Sigmoid colon (tissue), 7 donors: Measurements from ENCODE around the gene GALNT8. TPM values are rescaled to one million over a fixed set of nuclear protein-coding genes. Genes with fewer than 3 reads are reported as not detected.

Experiments used
- DNase-seq: peaks from one replicate; pipeline ENCODE4 v3.0.0-alpha.2; 2019
- H3K27ac ChIP-seq, 4 donors: fragments of 200-600 bp; sonication (generic); one replicate each; pipeline ENCODE4 v1.5.1; 2016 to 2019; ENCODE audit warnings: mild to moderate bottlenecking in 1 of 4
- H3K27me3 ChIP-seq, 3 donors: fragments of 200-600 bp; sonication (generic); one replicate each; pipeline ENCODE4 v1.5.1; 2019; ENCODE audit warnings: mild to moderate bottlenecking in 1 of 3
- H3K36me3 ChIP-seq, 4 donors: fragments of 200-600 bp; sonication (generic); one replicate each; pipeline ENCODE4 v1.5.1; 2016 to 2019
- H3K4me1 ChIP-seq, 4 donors: fragments of 200-600 bp; sonication (generic); one replicate each; pipeline ENCODE4 v1.5.1; 2017 to 2019
- H3K4me3 ChIP-seq, 4 donors: fragments of 200-600 bp; sonication (generic); one replicate each; pipeline ENCODE4 v1.5.1; 2017 to 2019; ENCODE audit warnings: mild to moderate bottlenecking in 2 of 4, moderate library complexity in 1 of 4
- H3K9me3 ChIP-seq, 4 donors: fragments of 200-600 bp in 3 of 4; sonication (generic) in 3 of 4; one replicate each; pipeline versions ENCODE4 v1.5.1 to v1.6.1; 2013 to 2019
- EP300 ChIP-seq, 4 donors: sonication (generic); formaldehyde crosslinking; IDR thresholded peaks; one replicate each; pipeline ENCODE4 v1.6.1; 2017; ENCODE audit warnings: antibody characterized with exemption in 4 of 4
- POLR2A ChIP-seq, 2 donors: fragments of 450-650 bp; IDR thresholded peaks; one replicate each; pipeline ENCODE4 v1.6.1; 2016; ENCODE audit warnings: antibody characterized with exemption in 2 of 2, mild to moderate bottlenecking in 2 of 2, moderate library complexity in 2 of 2
- POLR2AphosphoS5 ChIP-seq, 4 donors: sonication (generic); formaldehyde crosslinking; IDR thresholded peaks; one replicate each; pipeline ENCODE4 v1.6.1; 2017; ENCODE audit warnings: antibody characterized with exemption in 4 of 4
- WGBS, 2 donors: extraction: QIAGEN DNeasy Blood & Tissue Kit; methylation state at CpG; one replicate each; pipeline ENCODE4 v1.1.7; 2013; 5-methylcytosine and 5-hydroxymethylcytosine counted together
- intact Hi-C: fragments of 100-400 bp; cut with DNase I; formaldehyde crosslinking; loops from one replicate; pipeline ENCODE4 v1.15.1; 2023
- polyA plus RNA-seq, 3 donors: library from polyadenylated mRNA; stranded (reverse); fragments of 200-250 nt; gene quantifications; one replicate each; pipeline ENCODE4 v1.2.3, GENCODE V29; 2013
- total RNA-seq, 4 donors: library from RNA; depleted of rRNA; stranded (reverse); fragments of >200 nt; gene quantifications; one replicate each; pipeline ENCODE4 v1.1.0, GENCODE V29; 2016
- TF ChIP-seq, protein P1 (sequence below), 4 experiments: fragments of 450-650 bp in 3 of 4; fragments of 200-600 bp in 1 of 4; IDR thresholded peaks; one replicate each; pipeline ENCODE4 v1.5.1; 2016 to 2019; ENCODE audit warnings: antibody characterized with exemption in 4 of 4, mild to moderate bottlenecking in 3 of 4, moderate library complexity in 2 of 4
- donor health status: healthy with polysubstance abuse.
- donor health status: Bipolar disorder and iron deficiency.
- donor health status: healthy.

GALNT8 gene
- total and polyA plus RNA-seq, 7 donors: 1.1 to 8.1 (median 2.8) TPM

DNA sequence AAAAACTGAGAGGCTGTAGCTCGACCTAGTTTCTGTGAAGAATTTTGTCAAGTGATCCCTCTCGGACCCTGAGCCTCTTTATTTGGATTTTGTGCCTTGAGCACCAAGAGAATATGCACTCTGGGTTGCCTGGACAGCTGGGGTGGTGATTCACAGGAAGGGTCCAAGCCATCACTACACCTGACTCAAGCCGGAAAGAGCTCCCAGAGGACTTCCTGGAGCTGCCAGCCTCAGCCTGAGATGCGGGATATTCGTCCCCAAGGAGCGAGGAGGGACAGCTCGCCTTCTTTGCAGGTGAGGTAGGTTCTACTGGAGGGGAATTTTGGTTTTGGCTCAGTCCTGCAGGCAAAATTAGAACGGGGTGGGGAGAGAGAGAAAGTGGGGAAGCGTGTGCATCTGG is 94.3 kb downstream of the GALNT8 start:
- 65 to 85% methylated on average over 9 of the region's 9 CpGs for whole genome bisulfite sequencing, 2 donors
- H3K36me3 ChIP-seq: no peaks in the 10 kb centered on the region
- peaks cover 9 to 60% (median 27%) of the 10 kb centered on the region in 3 donors for H3K27me3 ChIP-seq
- H3K4me1 ChIP-seq: peaks cover 0 to 19% (median 14%) of the 10 kb centered on the region in 4 donors
- no peak for DNase-seq
- TF ChIP-seq, protein P1, sequence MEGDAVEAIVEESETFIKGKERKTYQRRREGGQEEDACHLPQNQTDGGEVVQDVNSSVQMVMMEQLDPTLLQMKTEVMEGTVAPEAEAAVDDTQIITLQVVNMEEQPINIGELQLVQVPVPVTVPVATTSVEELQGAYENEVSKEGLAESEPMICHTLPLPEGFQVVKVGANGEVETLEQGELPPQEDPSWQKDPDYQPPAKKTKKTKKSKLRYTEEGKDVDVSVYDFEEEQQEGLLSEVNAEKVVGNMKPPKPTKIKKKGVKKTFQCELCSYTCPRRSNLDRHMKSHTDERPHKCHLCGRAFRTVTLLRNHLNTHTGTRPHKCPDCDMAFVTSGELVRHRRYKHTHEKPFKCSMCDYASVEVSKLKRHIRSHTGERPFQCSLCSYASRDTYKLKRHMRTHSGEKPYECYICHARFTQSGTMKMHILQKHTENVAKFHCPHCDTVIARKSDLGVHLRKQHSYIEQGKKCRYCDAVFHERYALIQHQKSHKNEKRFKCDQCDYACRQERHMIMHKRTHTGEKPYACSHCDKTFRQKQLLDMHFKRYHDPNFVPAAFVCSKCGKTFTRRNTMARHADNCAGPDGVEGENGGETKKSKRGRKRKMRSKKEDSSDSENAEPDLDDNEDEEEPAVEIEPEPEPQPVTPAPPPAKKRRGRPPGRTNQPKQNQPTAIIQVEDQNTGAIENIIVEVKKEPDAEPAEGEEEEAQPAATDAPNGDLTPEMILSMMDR (IDR thresholded peaks at IDR 0.05): no peak
- TF ChIP-seq EP300 (IDR thresholded peaks at IDR 0.05) (no peak), POLR2A (IDR thresholded peaks at IDR 0.05) (no peak), POLR2AphosphoS5 (IDR thresholded peaks at IDR 0.05) (no peak)
- no peaks in the 10 kb centered on the region for H3K9me3 ChIP-seq
- H3K27ac ChIP-seq: no peak overlapping the region
- no peak overlapping the region for H3K4me3 ChIP-seq
- intact Hi-C loops: no loop called here

DNA sequence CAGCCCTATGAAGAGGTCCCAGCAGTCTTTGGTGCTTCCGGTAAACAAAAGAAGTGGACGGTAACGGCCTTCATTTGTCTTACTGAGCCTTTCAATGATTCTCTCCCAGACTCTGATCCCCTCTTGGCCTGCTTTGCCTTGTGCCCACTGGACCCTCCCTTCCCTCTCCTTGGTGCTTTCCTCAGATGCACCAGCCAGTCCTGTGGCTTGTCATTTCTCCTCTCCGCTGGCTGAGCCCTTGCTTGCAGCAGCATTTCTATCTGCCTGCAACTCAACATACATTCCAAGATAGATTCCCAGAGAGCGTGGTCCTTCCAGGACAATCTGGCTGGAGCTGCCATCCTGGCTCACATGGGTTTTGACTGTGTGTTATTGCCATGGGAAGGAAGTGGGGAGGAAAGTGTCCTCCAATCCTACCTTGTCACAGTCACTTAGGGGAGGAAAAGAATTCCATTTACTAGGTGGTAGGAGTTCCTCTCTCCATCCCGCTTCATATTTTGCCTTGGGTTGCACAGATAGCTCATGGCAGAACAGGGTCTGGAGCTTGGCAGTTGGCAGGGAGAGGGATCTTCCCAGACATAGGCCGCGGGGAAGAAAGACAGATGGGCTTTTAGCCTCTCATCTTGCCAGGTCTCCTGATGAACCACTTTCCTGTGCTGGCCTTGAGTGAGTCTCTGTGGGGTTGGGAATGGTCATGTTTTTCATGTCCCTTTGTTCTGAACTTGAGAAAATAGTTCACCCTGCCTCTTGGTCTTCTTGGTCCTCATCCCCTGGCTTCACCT is 96.7 kb downstream of the GALNT8 start:
- peaks cover 0 to 24% (median 23%) of the 10 kb centered on the region in 4 donors for H3K4me1 ChIP-seq

DNA sequence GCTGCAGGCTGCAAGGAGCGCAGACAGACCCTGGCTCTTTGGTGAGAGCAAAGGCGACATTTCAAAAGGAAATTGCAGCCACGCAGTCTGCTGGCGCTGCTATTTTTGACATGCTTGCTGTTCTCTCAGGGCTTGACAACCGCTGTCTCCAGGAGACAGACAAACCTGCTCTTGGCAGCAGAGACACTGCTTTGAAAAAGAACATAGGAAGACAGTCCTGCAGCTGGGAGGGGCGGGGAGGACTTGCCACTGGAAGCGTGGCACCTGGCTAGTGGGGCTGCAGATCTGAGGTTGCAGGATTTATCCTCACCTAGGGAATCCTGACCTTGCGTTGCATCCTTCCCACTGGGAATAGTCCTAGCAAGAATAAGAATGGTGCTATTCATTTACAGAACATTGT is 97.7 kb downstream of the GALNT8 start:
- DNase-seq: no peak
- Histone ChIP-seq H3K4me3 (no peak overlapping the region), H3K4me1 (peaks cover 0 to 25% (median 23%) of the 10 kb centered on the region in 4 donors), H3K36me3 (no peaks in the 10 kb centered on the region), H3K27me3 (peaks cover 0 to 28% (median 7%) of the 10 kb centered on the region in 3 donors), H3K9me3 (no peaks in the 10 kb centered on the region), H3K27ac (no peak overlapping the region)
- intact Hi-C loops: no loop called here
- TF ChIP-seq POLR2A (IDR thresholded peaks at IDR 0.05) (no peak), EP300 (IDR thresholded peaks at IDR 0.05) (no peak), POLR2AphosphoS5 (IDR thresholded peaks at IDR 0.05) (no peak)
- TF ChIP-seq, protein P1 (IDR thresholded peaks at IDR 0.05): no peak
- 52 to 79% methylated on average over 8 of the region's 8 CpGs for WGBS, 2 donors

More for the DNA sequence above, 96.7 kb downstream of the GALNT8 start:
- Histone ChIP-seq H3K4me3 (no peak overlapping the region), H3K36me3 (no peaks in the 10 kb centered on the region), H3K27me3 (peaks cover 0 to 37% (median 9%) of the 10 kb centered on the region in 3 donors), H3K9me3 (no peaks in the 10 kb centered on the region), H3K27ac (no peak overlapping the region)
- 90 to 93% methylated on average over 8 of the region's 8 CpGs for WGBS, 2 donors
- intact Hi-C loops: no loop called here
- DNase-seq: no peak
- TF ChIP-seq, protein P1 (IDR thresholded peaks at IDR 0.05): no peak
- TF ChIP-seq POLR2AphosphoS5 (IDR thresholded peaks at IDR 0.05) (no peak), EP300 (IDR thresholded peaks at IDR 0.05) (no peak), POLR2A (IDR thresholded peaks at IDR 0.05) (no peak)

DNA sequence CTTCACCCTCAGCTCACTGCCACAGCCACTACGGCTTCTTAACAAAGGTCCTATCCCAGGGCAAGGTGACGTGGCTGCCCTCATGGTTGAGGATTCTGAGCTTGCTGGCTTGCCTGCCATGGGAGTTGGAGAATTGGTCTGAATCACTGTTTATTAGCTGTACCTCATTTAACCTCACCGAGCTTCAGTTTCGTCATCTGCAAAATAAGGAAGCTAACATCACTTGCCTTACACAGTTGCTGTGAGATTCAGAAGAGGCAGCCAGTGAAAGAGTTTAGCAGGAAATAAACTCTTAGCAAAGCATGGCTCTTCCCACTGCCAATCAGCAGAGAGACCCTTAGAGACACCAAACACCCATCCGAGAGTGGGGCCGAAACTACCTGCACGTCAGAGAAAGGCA is 99.5 kb downstream of the GALNT8 start:
- intact Hi-C loops: no loop called here
- peak in 1 of 4 donors; percentile 25 for TF ChIP-seq POLR2AphosphoS5 (IDR thresholded peaks at IDR 0.05)
- TF ChIP-seq EP300 (IDR thresholded peaks at IDR 0.05): no peak
- Histone ChIP-seq H3K36me3 (no peaks in the 10 kb centered on the region), H3K27me3 (peaks cover 0 to 10% (median 3%) of the 10 kb centered on the region in 3 donors), H3K9me3 (no peaks in the 10 kb centered on the region), H3K4me1 (peaks cover 0 to 25% (median 23%) of the 10 kb centered on the region in 4 donors), H3K27ac (peak overlapping the region in 1 of 4 donors; percentile 4), H3K4me3 (no peak overlapping the region)
- WGBS, 2 donors: 56 to 77% methylated on average over 7 of the region's 7 CpGs
- no peak for DNase-seq

DNA sequence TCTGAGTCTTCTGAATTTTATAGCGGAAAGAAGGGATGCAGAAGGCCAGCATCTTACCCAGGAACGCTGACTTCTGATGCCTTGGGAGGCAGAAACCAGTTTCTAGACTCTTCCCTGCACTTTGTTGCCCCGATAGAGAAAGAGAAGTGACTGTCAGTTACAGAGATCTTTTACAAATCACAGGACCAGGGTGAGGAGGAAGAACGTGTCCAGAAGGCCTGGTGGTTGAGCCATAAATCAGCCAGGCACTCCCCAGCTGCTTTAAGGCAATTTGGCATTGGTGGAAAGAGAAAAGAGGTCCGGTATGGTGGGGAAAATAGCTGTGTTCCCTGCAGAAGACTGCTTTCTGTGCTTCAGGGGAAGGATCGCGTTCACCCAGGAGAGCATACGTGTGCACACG is 100.8 kb downstream of the GALNT8 start:
- Histone ChIP-seq H3K36me3 (no peaks in the 10 kb centered on the region), H3K27me3 (peaks cover 0 to 2% (median 0%) of the 10 kb centered on the region in 3 donors), H3K27ac (peak overlapping the region in 2 of 4 donors; percentile 11 to 37), H3K9me3 (no peaks in the 10 kb centered on the region), H3K4me3 (no peak overlapping the region), H3K4me1 (peaks cover 0 to 25% (median 23%) of the 10 kb centered on the region in 4 donors)
- intact Hi-C loops: no loop called here
- TF ChIP-seq POLR2AphosphoS5 (IDR thresholded peaks at IDR 0.05) (no peak), EP300 (IDR thresholded peaks at IDR 0.05) (no peak), POLR2A (IDR thresholded peaks at IDR 0.05) (no peak)
- TF ChIP-seq, protein P1 (IDR thresholded peaks at IDR 0.05): no peak
- no peak for DNase-seq
- WGBS, 2 donors: 52 to 53% methylated on average over 9 of the region's 9 CpGs
